HG02885 (cell line): ENCODE measurements around the gene MYH10.

ENCODE experiments used
- ATAC-seq: cut with Tn5 transposase; IDR thresholded peaks from one replicate; pipeline ENCODE4 v1.9.1; 2021; ENCODE audit warnings: mild to moderate bottlenecking; ENCODE audit not compliant: unreplicated experiment, poor library complexity

The MYH10 gene

DNA sequence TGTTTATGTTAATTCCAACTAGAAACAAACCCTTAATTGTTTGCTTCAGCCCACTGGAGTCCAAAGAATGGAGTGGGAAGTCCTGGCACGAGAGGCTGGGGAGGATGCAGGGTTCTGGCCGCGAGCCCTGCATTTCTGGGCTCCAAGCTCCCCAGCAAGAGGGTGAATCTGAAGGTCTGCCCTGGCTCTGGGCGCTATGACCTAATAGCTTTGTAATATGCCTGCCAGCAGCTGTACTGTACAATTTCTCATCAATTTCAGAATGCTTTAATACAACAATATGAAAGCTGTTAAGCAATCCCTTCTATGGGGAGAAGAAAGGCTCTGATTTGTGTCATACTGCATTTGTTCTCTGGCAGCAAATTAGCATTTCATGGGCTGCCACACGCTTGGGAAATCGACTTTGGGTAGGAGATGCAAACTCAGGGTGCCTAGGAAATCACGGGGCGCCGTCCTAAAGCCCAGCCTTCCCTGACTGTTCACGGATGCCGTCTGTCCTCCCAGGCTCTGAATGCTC is 151.0 kb downstream of the MYH10 start:
- no peak for ATAC-seq

DNA sequence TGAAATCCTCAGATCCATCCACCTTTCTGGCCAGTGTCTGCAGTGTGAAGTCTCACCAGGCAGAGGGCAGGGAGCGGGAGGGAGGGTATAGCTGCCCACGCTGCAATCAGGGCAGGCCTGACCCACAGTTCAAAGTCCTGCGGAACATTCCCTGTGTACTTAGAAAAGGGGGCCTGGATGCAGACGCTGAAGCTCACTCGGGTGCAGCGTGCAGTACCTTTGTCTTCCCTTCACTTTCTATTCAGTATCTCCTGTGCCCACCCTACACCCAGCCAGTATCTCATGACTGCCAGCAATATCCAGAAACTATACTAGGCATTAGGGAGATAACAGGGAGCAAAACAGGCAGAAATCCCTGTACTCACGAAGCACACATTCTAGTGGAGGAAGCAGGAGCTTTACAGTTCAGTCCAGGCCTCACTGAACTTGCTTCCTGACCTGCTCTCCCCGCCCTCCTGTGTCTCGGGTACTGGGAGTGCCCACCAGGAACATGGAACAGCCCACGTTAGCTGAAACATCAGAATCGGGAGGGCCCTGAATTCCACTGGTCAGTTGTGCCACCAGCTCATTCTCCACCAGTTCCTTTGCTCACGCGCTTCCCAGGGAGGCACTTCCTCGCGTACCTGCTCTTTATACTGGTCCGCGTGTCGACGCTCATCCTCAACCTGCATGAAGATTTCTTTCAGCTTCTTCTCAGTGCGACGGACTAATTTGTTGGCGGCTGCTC is 152.6 kb downstream of the MYH10 start:
- ATAC-seq = no peak

- no peak for ATAC-seq
Measured at GRCh38 chr17:8477171-8477570, 153.4 kb downstream of the MYH10 start.

- ATAC-seq = no peak
Measured at GRCh38 chr17:8476741-8477140, 153.8 kb downstream of the MYH10 start.

GRCh38 chr17:8475781-8476180 is 154.7 kb downstream of the MYH10 start:
- no peak for ATAC-seq

DNA sequence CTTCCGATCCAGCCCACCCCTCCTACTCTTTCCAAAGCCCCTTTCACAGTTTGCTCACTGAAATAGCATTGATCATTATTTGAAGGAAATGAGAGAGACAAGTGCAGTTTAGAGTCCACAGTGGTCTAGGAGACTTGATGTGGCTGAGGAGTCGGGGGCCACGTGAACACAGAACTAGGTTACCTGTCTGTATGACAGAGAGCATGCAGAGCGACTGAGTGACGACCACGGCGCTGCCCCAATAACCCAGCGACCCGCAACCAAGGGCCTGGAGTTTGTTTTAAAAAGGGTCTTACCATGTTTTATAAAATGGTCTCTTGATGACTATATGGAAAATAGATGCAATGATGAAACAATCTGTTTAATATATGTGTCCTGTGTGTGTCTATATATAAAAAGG is 155.3 kb downstream of the MYH10 start:
- no peak for ATAC-seq

- no peak for ATAC-seq
Measured at GRCh38 chr17:8474826-8475225, 155.7 kb downstream of the MYH10 start.

DNA sequence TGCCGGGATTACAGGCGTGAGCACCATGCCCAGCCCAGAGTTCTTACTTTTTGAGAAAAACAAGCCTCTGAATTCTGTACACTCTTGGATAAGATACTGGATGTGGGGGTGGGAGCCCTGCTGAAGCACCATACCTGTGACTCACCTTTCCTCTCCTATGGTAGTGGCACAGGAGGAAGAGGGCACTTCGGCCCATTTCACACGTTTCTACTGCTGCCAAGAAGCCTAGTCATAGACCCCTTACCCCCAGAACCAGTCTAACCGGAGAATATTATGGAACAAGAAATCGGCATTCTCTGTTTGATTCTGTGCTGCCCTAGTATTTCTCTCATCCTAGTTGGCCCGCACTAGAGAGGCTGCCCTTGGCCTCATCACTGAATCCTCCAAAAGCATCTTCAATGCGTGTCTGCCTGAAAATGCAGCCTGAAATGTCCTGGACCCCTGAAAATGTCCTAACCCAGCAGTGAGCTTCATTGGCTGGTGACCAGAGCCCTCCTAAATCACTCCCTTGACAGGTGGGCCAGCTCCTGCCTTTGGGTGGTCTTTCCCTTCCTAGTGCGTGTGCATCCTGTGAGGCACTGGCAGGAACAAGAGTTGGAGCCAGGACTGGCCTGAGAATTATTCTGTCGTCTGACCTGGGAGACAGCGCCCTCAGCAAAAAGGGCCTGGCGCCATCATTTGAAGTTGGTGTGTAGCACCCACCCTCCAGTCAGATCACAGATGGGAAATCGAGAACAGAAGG is 156.9 kb downstream of the MYH10 start:
- ATAC-seq = no peak

GRCh38 chr17:8472663-8473062 is 157.9 kb downstream of the MYH10 start:
- no peak for ATAC-seq

DNA sequence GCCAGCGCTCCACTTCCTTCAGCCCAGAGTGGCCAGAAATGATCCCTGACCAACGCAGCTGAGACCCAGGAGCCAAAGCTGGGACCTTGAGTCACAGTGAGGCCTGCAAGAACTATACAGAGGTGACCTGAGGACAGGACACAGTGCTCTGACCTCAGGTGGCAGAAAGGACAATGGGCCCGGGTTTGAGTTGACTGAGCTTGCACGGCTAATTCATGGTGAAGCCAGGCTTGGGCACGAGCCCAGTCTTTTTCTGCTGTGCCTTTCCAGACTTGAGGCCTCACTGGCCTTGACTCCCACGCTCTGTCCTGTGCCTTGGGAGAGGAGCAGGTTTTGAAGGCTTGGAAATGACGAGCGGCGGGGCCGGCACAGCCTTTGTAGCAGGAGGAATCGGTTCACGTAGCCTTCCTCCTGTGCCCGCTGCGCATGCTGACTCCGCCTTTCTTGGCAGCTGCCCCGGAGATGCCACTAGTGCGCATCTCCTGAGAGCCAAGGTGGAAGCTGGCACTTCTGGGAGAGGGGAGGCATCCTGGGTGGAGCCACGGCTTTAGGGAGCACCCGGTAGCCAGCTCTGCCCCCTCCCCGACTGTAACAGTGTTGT is 160.0 kb downstream of the MYH10 start:
- no peak for ATAC-seq

DNA sequence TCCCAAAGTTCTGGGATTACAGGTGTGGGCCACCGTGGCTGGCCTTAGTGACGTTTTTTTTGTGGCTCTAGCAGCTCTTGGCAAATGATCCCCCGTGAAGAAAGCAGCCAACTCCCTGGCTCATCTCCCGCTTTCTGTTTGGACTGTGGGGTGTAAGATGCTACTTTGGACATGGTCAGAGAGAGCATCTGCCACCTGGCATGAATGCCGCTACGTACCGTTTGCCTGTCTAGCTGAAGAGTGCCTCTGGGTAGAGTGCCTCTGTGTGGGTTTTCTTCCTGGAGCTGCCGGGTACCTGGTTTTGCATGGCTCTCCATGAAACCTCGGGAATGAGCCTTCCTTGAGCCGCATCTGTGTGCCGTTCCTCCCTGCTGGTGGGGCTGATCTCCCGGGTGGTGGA is 160.6 kb downstream of the MYH10 start:
- ATAC-seq = no peak

GRCh38 chr17:8468980-8469379 is 161.5 kb downstream of the MYH10 start:
- no peak for ATAC-seq

DNA sequence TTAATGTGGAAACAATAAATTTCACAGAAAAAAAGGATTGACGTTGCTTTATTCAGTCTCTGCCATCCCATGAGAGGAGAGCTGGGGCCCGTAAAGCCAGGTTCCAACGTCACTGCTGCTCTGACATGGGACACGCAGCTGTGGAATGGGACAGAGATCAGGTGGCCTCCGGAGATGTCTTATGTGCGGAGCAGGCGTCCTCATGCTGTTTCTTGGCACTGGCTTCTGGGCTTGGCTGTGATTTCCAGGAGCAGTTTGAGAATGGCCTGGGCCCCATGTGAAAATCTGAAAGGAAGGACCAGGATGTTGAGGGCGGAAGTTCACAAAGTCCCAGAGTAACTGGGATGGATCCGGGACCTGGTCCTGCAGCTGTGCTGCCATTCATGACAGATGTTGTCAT is 162.4 kb downstream of the MYH10 start:
- ATAC-seq = no peak

DNA sequence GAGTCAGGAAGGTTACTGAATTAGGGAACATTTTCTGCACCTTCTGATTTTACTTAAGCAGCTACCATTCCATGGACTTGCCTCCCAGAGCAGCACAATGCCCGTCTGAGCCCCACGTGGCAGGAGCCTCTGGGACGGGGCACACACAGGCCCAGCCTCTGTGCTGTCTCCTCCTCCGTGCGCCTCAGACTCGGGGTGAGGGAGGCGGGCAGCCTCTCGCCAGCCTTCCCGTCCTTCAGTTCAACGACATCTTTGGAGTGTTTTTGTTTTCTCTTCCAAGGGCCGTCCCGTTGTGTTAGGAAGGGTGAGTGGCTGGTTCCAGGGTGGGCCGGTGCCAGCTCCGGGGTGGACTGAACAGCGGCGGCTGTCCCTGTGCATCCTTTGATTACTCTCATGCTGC is 163.0 kb downstream of the MYH10 start:
- no peak for ATAC-seq

- no peak for ATAC-seq
Measured at GRCh38 chr17:8466873-8467272, 163.7 kb downstream of the MYH10 start.

- ATAC-seq = no peak
Measured at GRCh38 chr17:8466456-8466855, 164.1 kb downstream of the MYH10 start.

DNA sequence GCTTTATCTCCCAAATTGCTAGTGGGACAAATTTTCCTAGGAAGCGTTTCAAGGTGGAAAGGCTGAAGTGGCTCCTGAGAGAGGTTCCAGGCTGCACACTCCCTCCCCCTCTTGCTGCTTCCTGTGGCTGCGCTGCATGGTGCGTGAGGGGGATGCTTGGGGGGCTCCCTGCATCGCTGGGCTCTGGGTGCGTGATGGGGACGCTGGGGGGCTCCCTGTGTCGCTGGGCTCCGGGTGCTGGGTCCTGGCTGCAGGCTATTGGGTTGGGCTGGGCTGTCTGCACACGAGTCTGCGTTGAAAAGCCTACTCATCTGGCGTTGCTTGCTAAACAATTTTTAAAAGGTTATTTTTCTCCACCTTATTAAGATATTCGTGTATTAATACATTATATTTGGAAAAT is 164.8 kb downstream of the MYH10 start:
- ATAC-seq = no peak

GRCh38 chr17:8465356-8465755 is 165.2 kb downstream of the MYH10 start:
- no peak for ATAC-seq

DNA sequence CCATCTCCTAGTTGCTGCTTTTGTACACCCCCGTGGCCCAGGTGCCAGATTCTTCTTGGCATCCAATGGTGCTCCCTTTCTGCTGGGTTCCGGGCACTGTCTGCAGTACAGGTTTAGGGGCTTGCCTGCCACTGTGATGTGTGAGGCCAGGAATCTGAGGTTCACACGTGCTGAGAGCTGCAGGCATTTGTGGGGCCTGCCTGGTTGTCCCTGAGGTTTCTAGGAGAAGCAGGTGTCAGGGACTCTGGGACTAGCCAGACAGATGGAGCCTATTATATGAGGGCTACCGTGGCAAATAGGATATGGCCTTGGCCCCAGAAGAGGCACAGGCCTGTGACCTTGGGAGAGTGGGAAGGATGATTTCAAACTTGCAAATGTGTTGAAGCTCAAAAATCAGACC is 165.6 kb downstream of the MYH10 start:
- ATAC-seq = no peak

DNA sequence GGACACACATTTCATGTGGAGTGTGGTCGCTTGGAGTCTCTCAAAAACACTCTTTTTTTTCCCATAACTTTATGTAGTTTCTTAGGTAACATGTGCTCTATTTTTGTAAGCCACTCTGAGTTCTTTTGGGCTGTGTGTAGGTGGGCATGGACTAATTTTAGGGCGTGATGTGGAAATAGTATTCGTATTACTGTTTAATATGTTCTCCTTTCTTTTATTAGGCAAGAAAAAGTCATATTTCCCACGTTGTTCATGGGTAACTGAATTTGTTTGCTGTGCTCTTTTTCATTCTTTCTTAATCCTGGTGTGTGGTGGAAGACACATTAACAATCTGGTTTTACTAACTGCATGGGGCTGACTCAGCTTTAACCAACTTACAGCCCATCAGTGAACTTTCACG is 167.4 kb downstream of the MYH10 start:
- ATAC-seq = no peak

DNA sequence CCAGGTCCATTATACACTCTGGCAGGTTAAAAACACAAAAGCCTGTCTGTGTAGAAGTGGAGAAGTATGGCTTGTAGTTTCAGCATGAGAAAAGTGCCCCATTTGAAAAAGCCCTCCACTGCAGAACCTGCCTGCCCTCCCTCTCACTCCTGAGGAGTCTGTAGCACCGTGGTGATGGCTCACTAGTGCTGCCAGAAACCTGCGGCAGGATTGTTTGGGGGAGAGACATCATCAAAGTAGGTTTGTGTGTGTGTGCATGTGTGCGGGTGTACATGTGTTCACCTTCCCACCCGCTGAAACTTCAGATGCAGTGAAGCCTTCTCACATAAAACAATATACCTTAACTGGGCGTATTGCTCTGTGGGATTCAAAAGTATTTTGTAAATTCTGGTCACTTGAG is 168.0 kb downstream of the MYH10 start:
- ATAC-seq = no peak
